ENCODE results near the gene NTM. TPM values are rescaled to one million over a fixed set of nuclear protein-coding genes. Genes with fewer than 3 reads are reported as not detected.
A peak's percentile ranks its signal among the peaks of the same experiment; 100 is the strongest.

Gene NTM
- total RNA-seq, 1 experiment from 2014 or later = 15.8 TPM

- DNase-seq (ENCODE audit: low read depth) = no peak
Observed at GRCh38 chr11:131955904-131956303, 585.5 kb downstream of the NTM start.

- no peak for DNase-seq (ENCODE audit: low read depth)
Observed at GRCh38 chr11:131957201-131957600, 586.8 kb downstream of the NTM start.

- no peak for DNase-seq (ENCODE audit: low read depth)
Observed at GRCh38 chr11:131957875-131958274, 587.5 kb downstream of the NTM start.

- no peak for DNase-seq (ENCODE audit: low read depth)
Observed at GRCh38 chr11:131962818-131963217, 592.4 kb downstream of the NTM start.

- no peak for DNase-seq (ENCODE audit: low read depth)
Observed at GRCh38 chr11:131964698-131965483, 594.5 kb downstream of the NTM start.

GRCh38 chr11:131965504-131965903 is 595.1 kb downstream of the NTM start:
- DNase-seq (ENCODE audit: low read depth) = no peak

- no peak for DNase-seq (ENCODE audit: low read depth)
Observed at GRCh38 chr11:131966667-131967066, 596.3 kb downstream of the NTM start.

- DNase-seq (ENCODE audit: low read depth) = no peak
Observed at GRCh38 chr11:131969261-131969660, 598.8 kb downstream of the NTM start.

GRCh38 chr11:131973061-131973460 is 602.6 kb downstream of the NTM start:
- DNase-seq (ENCODE audit: low read depth) = no peak

GRCh38 chr11:131975619-131976018 is 605.2 kb downstream of the NTM start:
- no peak for DNase-seq (ENCODE audit: low read depth)

GRCh38 chr11:131976021-131976420 is 605.6 kb downstream of the NTM start:
- no peak for DNase-seq (ENCODE audit: low read depth)

GRCh38 chr11:131977231-131977630 is 606.8 kb downstream of the NTM start:
- DNase-seq (ENCODE audit: low read depth) = peak; percentile 75

- peak; percentile 72 for DNase-seq (ENCODE audit: low read depth)
Observed at GRCh38 chr11:131977854-131978253, 607.4 kb downstream of the NTM start.

GRCh38 chr11:131978351-131978750 is 607.9 kb downstream of the NTM start:
- peak; percentile 21 for DNase-seq (ENCODE audit: low read depth)

GRCh38 chr11:131979364-131979763 is 608.9 kb downstream of the NTM start:
- no peak for DNase-seq (ENCODE audit: low read depth)

GRCh38 chr11:131980199-131980598 is 609.8 kb downstream of the NTM start:
- no peak for DNase-seq (ENCODE audit: low read depth)

- no peak for DNase-seq (ENCODE audit: low read depth)
Observed at GRCh38 chr11:131980888-131981668, 610.7 kb downstream of the NTM start.

- no peak for DNase-seq (ENCODE audit: low read depth)
Observed at GRCh38 chr11:131982154-131982553, 611.7 kb downstream of the NTM start.

- no peak for DNase-seq (ENCODE audit: low read depth)
Observed at GRCh38 chr11:131985846-131986301, 615.5 kb downstream of the NTM start.

- DNase-seq (ENCODE audit: low read depth) = no peak
Observed at GRCh38 chr11:131987703-131988102, 617.3 kb downstream of the NTM start.

- no peak for DNase-seq (ENCODE audit: low read depth)
Observed at GRCh38 chr11:131991606-131992005, 621.2 kb downstream of the NTM start.

- DNase-seq (ENCODE audit: low read depth) = no peak
Observed at GRCh38 chr11:131993246-131993645, 622.8 kb downstream of the NTM start.

- no peak for DNase-seq (ENCODE audit: low read depth)
Observed at GRCh38 chr11:131998020-131998419, 627.6 kb downstream of the NTM start.
